ENCODE data around the gene ATRNL1. TPM values are rescaled to one million over a fixed set of nuclear protein-coding genes. Genes with fewer than 3 reads are reported as not detected.
"Not testable (repeated sequence)": the region's sequence is repeated elsewhere in the genome, so short reads cannot be mapped to it uniquely, and the experiment has no call there.

ATRNL1 gene
- total and polyA plus RNA-seq, 10 donors: 0.29 to 6.3 (median 2.2) TPM

DNA sequence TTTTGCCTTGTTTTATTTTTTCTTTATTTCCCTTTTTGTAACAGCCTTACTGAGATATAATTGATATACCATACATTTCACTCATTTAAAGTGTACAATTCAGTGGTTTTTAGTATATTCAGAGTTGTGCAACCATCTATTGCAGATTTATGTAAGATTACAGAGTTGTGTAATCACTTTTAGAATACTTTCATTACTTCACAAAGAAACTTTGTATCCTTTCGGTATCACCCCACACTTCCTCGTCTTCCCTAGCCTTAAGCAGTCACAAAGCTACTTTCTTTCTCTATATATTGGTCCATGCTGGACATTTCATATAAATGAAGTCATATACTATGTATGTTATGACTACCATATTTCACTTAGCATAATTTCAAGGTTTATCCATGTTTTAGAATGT is 74.6 kb downstream of the ATRNL1 start:
- no peaks in the 10 kb centered on the region for H3K4me1 ChIP-seq
- 44 to 73% (median 55%) methylated on average over 2 of the region's 2 CpGs for WGBS, 5 donors
- H3K27me3 ChIP-seq (replicated peaks in 1 of 7): no peaks in the 10 kb centered on the region
- H3K27ac ChIP-seq: no peak overlapping the region
- no peaks in the 10 kb centered on the region for H3K9me3 ChIP-seq
- no peaks in the 10 kb centered on the region for H3K36me3 ChIP-seq
- no peak for TF ChIP-seq POLR2AphosphoS5 (IDR thresholded peaks at IDR 0.05)
- no peak for TF ChIP-seq POLR2A (IDR thresholded peaks at IDR 0.05)
- TF ChIP-seq, protein P1, sequence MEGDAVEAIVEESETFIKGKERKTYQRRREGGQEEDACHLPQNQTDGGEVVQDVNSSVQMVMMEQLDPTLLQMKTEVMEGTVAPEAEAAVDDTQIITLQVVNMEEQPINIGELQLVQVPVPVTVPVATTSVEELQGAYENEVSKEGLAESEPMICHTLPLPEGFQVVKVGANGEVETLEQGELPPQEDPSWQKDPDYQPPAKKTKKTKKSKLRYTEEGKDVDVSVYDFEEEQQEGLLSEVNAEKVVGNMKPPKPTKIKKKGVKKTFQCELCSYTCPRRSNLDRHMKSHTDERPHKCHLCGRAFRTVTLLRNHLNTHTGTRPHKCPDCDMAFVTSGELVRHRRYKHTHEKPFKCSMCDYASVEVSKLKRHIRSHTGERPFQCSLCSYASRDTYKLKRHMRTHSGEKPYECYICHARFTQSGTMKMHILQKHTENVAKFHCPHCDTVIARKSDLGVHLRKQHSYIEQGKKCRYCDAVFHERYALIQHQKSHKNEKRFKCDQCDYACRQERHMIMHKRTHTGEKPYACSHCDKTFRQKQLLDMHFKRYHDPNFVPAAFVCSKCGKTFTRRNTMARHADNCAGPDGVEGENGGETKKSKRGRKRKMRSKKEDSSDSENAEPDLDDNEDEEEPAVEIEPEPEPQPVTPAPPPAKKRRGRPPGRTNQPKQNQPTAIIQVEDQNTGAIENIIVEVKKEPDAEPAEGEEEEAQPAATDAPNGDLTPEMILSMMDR (IDR thresholded peaks at IDR 0.05 in 8 of 11, conservative IDR thresholded peaks at IDR 0.05 in 3 of 11): no peak
- no peak for DNase-seq
- intact Hi-C loops (cut with DNase I; ENCODE audit: low total_unique reads): loop anchor here (10.0 kb wide), 1 partner anchor 1217 kb away; no protein-coding TSS in a partner anchor
- no peak overlapping the region for H3K4me3 ChIP-seq

DNA sequence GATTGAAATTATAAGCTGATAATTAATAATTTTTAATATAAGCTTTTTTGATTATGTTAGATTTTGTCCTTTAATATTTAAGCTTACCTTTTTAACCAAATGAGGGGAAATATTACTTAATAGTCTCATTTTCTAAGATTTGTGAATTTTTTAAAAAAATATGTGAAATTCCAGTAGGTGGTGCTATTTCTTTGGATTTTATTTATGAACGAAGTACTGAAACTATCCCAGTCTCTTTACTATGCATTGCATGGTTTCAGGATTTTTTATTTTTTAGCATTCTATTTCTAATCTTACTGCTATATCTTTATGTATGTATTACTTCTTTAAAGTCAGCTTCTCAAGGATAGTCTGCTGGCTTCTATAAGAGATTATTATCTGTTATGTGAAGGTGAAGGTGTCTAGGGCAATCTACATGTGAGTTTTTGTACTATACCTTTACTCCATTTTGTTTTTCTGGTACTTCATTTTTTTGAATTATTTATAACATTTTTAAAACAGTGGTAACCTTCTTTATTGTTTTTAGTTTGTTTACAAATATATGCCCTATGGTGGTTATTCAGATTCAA is 78.3 kb downstream of the ATRNL1 start:
- WGBS, 5 donors: 0 to 6% (median 2%) methylated on average over 1 of the region's 1 CpG
- intact Hi-C loops (cut with DNase I; ENCODE audit: low total_unique reads): no loop called here
- TF ChIP-seq POLR2A (IDR thresholded peaks at IDR 0.05): no peak
- TF ChIP-seq, protein P1 (IDR thresholded peaks at IDR 0.05 in 8 of 11, conservative IDR thresholded peaks at IDR 0.05 in 3 of 11): peak in 1 of 11 experiments; percentile 33
- no peak for TF ChIP-seq POLR2AphosphoS5 (IDR thresholded peaks at IDR 0.05)
- no peak overlapping the region for H3K27ac ChIP-seq
- DNase-seq: no peak
- no peaks in the 10 kb centered on the region for H3K27me3 ChIP-seq (replicated peaks in 1 of 7)
- H3K9me3 ChIP-seq: no peaks in the 10 kb centered on the region
- no peaks in the 10 kb centered on the region for H3K36me3 ChIP-seq
- no peaks in the 10 kb centered on the region for H3K4me1 ChIP-seq
- H3K4me3 ChIP-seq: no peak overlapping the region

DNA sequence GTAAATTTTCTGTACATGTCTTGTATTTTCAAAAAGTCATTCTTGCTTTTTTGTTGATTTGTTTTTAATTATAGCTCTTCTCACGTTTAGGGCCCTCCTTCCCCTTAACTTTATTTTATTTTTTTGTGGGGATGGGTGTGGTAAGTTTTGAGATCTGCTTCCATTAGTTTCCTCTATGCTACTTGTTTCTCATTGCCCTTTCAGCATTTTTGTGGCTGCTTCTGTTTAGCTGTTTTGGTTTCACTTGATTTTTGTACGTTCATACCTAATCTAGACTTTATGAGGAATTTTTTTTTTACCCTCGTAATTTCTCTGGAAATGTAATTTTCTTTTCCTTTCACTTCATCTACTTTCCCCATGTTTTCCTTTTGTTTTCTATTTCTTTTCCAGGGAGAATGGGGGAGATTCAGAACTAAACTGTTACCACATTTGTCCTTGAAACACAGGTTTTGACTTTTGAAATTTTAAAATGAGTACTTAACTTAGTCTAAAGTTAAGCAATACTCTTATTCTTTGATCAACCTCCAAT is 80.8 kb downstream of the ATRNL1 start:
- Histone ChIP-seq H3K9me3 (no peaks in the 10 kb centered on the region), H3K36me3 (no peaks in the 10 kb centered on the region), H3K27ac (no peak overlapping the region), H3K4me3 (no peak overlapping the region), H3K4me1 (no peaks in the 10 kb centered on the region), H3K27me3 (replicated peaks in 1 of 7) (no peaks in the 10 kb centered on the region)
- WGBS, 5 donors: 57 to 71% (median 64%) methylated on average over 3 of the region's 3 CpGs
- intact Hi-C loops (cut with DNase I; ENCODE audit: low total_unique reads): no loop called here
- no peak for DNase-seq
- TF ChIP-seq, protein P1 (IDR thresholded peaks at IDR 0.05 in 8 of 11, conservative IDR thresholded peaks at IDR 0.05 in 3 of 11): no peak
- TF ChIP-seq POLR2A (IDR thresholded peaks at IDR 0.05) (no peak), POLR2AphosphoS5 (IDR thresholded peaks at IDR 0.05) (no peak)

DNA sequence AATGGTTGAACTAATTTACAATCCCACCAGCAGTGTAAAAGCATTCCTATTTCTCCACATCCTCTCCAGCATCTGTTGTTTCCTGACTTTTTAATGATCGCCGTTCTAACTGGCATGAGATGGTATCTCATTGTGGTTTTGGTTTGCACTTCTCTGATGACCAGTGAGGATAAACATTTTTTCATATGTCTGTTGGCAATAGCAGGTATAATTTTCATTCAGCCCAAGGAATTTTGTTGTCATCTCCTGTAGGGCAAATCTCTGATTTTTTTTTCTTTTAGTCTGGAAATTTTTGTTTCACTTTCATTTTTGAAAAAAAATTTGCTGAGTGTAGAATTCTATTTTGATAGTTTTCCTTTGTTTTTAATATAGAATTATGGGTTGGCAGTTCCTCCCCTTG is 114.1 kb downstream of the ATRNL1 start:
- intact Hi-C loops (cut with DNase I; ENCODE audit: low total_unique reads); DNase-seq; H3K4me1 ChIP-seq; H3K9me3 ChIP-seq; H3K36me3 ChIP-seq; H3K27me3 ChIP-seq (replicated peaks in 1 of 7): not testable (repeated sequence)
- Histone ChIP-seq H3K4me3 (peak overlapping the region in 5 of 8 donors; percentile 8 to 55 (median 22)), H3K27ac (peak overlapping the region in 1 of 8 donors; percentile 26)
- 27 to 51% (median 42%) methylated on average over 2 of the region's 2 CpGs for WGBS, 5 donors
